Fibroblast of pulmonary artery (primary cell): ENCODE measurements around the gene TKT.
A peak's percentile ranks its signal among the peaks of the same experiment; 100 is the strongest.

Experiments used
- DNase-seq: peaks from one replicate; pipeline ENCODE4 v3.0.0-alpha.2; 2010; ENCODE audit warnings: low read depth
- H3K4me3 ChIP-seq: replicated peaks from 2 replicates; pipeline ENCODE4 v1.5.1; 2011; ENCODE audit warnings: low read depth, mild to moderate bottlenecking, control low read depth, low read length, moderate library complexity
- TF ChIP-seq, protein P1 (sequence below): IDR thresholded peaks from 2 replicates; pipeline ENCODE4 v1.5.1; 2011; ENCODE audit warnings: mild to moderate bottlenecking, control low read depth, low read length, inconsistent platforms; ENCODE audit errors: missing control alignments

TKT gene

GRCh38 chr3:53259427-53260259 lies 3.8 kb upstream of the TKT start:
- TF ChIP-seq, protein P1, sequence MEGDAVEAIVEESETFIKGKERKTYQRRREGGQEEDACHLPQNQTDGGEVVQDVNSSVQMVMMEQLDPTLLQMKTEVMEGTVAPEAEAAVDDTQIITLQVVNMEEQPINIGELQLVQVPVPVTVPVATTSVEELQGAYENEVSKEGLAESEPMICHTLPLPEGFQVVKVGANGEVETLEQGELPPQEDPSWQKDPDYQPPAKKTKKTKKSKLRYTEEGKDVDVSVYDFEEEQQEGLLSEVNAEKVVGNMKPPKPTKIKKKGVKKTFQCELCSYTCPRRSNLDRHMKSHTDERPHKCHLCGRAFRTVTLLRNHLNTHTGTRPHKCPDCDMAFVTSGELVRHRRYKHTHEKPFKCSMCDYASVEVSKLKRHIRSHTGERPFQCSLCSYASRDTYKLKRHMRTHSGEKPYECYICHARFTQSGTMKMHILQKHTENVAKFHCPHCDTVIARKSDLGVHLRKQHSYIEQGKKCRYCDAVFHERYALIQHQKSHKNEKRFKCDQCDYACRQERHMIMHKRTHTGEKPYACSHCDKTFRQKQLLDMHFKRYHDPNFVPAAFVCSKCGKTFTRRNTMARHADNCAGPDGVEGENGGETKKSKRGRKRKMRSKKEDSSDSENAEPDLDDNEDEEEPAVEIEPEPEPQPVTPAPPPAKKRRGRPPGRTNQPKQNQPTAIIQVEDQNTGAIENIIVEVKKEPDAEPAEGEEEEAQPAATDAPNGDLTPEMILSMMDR: no peak
- H3K4me3 ChIP-seq: no peak overlapping the region
- DNase-seq: no peak

GRCh38 chr3:53258600-53259426 lies 3.0 kb upstream of the TKT start:
- DNase-seq: no peak
- TF ChIP-seq, protein P1: no peak
- H3K4me3 ChIP-seq: no peak overlapping the region

DNA sequence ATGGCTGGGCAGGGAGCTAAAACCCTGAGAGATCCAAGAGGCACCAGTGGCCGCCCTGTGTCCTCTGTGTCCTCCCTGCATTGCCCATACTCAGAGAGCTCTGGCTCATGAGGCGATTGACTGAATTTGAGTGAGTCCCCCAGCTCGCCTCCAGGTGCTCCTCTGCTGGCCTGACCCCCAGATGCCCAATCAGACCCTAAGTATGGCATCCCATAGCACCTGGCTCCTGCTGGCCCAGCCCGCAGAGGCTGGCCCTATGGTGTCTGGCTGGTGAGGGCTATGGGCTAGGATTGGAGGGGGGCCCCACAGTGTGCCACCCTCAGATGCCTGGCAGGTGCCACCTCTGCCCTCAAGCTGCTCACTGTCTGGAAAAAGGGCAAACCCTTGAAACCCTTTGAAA lies 1.6 kb upstream of the TKT start:
- DNase-seq: no peak
- TF ChIP-seq, protein P1: no peak
- no peak overlapping the region for H3K4me3 ChIP-seq

DNA sequence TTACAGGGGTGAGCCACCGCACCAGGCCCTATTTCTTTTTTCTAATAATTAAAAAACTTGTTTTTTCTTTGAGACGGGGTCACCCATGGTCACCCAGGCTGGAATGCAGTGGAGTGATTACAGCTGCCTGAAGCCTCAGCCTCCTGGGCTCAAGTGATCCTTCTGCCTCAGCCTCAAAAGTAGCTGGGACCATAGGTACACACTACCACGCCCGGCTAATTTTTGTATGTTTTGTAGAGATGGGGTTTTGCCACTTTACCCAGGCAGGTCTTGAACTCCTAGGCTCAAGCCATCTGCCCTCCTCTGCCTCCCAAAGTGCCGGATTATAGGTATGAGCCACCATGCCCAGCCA lies 858 bp upstream of the TKT start:
- no peak for DNase-seq
- H3K4me3 ChIP-seq: no peak overlapping the region
- TF ChIP-seq, protein P1: no peak

- peak overlapping the region; percentile 97 for H3K4me3 ChIP-seq
- no peak for DNase-seq
- TF ChIP-seq, protein P1: no peak
Observed at GRCh38 chr3:53255423-53255774, 423 bp downstream of the TKT start.

- peak; percentile 60 for DNase-seq
- peak overlapping the region; percentile 97 for H3K4me3 ChIP-seq
- TF ChIP-seq, protein P1: no peak
Observed at GRCh38 chr3:53254509-53255422, 1.1 kb downstream of the TKT start.
